GM19351 (cell line): Measurements from ENCODE around the gene JAZF1.

Source experiments
- ATAC-seq: cut with Tn5 transposase; IDR thresholded peaks from one replicate; pipeline ENCODE4 v1.9.1; 2021; ENCODE audit warnings: mild to moderate bottlenecking, moderate library complexity; ENCODE audit not compliant: unreplicated experiment

Gene JAZF1

DNA sequence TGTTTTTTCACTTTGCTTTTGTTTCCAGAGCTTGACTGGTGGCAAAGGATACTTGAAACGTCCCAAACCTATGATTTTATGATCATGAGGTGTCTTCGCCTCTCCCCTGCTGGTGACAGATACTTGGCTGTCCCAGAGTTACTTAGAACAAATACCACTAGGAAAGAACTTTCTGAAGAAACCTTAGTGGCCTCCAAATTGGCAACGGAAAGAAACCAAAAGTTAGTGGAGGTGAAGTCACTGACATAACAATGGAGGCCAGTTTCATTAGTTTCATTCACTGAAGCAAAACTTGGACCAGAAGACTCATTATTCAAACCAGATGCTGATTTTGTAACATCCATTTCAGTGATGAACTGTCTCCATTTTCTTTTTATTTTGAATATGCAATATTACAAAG is 68.6 kb downstream of the JAZF1 start:
- ATAC-seq, result no peak

DNA sequence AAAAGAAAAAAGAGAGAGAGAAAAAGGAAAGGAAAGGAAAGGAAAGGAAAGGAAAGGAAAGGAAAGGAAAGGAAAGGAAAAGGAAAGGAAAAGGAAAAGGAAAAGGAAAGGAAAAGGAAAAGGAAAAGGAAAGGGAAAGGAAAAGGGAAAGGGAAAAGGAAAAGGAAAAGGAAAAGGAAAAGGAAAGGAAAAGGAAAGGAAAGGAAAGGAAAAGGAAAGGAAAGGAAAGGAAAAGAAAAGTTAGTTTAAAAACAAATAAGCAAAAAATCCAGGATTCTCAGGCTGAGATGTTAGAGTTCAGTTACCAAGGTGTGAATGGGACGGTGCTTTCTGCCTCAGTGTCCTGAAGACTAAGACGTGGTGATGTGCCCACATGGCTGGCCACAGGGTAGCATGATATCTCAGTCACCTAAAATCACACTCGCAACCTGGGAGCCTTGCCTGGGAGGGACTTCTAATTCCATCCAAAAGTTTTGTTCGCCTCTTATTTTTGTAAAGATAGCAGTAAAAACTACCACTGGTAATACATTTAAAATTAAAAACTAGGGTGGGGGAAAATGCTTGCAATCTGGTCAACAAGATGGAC is 70.1 kb downstream of the JAZF1 start:
- ATAC-seq, result no peak

GRCh38 chr7:28108747-28109146 is 71.8 kb downstream of the JAZF1 start:
- ATAC-seq, result no peak

DNA sequence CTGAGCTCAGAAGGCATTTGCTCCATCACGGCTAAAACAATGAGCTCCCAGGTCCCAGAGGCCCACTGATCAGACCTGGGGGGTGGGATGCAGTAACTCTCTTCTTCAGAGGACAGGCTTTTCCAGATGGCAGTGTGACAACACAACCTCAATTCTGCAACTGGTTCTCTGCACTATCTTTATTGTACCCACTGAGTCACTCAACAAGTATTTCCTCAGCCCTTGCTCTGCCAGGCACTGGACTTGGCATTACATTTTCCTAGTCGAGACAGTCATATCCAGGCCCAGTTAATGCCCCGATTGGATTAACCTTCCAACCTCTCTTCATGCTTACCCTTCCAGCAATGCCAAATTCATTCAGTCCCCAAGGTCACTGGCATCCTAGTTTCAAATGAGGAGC is 72.6 kb downstream of the JAZF1 start:
- ATAC-seq, result no peak

DNA sequence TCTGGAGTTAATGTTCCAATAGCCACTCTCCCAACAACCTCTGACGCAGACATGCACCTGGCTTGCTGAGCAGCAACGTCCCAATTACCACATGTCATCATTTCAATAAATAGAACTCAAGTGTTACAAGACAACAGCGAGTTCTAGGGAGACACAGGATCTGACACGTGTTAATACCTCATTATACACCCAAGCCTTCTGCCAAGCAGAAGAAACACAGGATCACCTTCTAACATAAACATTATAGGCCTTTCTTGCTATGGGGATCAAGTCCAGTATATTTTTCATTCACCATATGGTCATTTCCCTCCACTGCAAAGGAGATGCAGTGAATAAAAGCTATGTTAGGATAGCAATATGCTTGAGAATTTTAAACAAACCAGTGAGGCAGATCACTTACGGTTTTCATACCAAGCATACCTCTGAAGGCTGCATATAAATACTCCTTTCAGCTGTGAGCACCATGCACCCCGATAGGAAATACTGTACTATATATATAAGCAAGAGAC is 74.2 kb downstream of the JAZF1 start:
- no peak for ATAC-seq

GRCh38 chr7:28105234-28105633 is 75.4 kb downstream of the JAZF1 start:
- no peak for ATAC-seq

DNA sequence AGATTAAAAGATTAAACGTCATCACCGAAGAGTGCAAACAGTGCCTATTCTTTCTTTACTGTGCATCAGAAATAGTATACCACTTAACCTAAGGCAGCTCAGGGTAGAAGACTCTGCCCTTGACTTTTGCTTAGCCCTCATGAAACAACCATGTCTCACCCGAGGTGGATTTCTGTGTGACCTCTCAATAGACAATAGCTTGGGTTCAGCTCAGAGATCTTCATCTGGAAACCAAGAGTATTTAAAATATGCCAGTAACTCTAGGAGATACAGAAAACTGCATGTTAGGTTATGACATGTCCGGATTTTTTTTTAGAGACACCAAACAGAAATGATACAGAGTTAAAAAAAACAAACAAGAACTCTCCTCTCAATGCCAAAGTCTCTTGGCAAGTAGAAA is 75.8 kb downstream of the JAZF1 start:
- no peak for ATAC-seq

- ATAC-seq, result no peak
Observed at GRCh38 chr7:28104041-28104541, 76.5 kb downstream of the JAZF1 start.

GRCh38 chr7:28102797-28103196 is 77.8 kb downstream of the JAZF1 start:
- ATAC-seq, result no peak

DNA sequence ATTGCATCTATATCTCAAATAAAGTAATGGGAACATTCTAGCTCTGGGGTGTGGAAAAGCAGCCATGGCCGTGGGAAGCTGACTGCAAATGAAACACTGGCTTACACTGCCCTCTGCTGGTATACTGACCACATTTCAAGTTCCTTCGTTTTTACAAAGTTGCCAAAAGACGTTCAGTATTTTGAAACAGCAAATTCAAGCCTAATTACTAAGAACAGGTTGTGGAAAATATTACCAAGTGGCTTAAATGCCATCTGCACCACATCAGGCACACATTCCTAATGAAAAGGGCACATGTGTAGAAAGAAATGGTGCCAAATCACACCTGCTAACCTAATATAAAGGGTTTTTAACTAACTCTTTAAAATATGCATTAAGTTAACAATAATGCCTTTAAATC is 83.9 kb downstream of the JAZF1 start:
- no peak for ATAC-seq

- no peak for ATAC-seq
Observed at GRCh38 chr7:28095231-28095630, 85.4 kb downstream of the JAZF1 start.

DNA sequence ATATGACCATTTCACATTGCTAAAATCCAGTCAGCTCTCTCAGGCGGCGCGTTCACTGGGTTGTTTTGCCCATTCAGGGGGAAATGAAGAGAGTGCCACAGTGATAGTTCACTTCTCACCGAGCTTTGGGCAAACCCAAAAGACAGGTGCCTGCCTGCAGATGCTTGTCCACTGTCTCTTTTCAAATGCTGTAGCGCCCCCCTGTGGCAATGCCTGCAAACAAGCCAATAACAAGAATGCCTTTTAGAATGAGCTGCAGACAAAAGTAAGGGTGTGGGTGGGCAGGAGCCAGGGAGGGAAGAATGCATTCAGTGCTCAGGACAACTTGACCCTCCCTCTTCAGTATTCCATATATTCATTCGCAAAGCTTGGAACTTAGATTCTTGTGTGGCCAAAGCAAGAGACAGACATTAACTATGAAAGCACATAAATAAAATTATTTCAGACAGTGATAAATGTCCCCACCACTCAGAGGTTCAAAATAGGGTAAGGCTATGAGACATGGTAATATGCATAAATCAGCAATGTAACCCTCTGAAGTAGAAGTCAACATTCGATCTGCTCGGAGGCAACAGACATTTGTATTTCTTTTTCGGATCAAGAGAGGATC is 86.9 kb downstream of the JAZF1 start:
- ATAC-seq, result no peak

DNA sequence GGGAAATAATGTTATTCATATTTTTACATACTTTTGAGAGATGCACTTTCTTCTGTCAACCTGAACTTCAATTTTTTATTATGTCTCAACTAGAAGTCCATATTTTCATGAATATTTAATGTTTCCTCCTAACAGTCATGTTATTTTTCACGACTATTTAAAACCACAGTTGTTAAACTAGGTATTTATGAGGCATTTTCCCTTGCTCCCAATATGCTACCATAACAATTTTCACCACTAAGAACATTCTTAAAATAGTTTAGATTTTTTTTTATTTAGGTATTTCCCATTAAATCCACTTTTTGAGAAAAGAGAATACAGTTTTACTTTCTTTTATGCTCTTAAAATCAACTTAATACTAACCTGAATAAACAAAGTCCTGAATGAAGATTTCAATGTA is 89.4 kb downstream of the JAZF1 start:
- no peak for ATAC-seq

GRCh38 chr7:28088901-28089714 is 91.5 kb downstream of the JAZF1 start:
- ATAC-seq, result no peak

DNA sequence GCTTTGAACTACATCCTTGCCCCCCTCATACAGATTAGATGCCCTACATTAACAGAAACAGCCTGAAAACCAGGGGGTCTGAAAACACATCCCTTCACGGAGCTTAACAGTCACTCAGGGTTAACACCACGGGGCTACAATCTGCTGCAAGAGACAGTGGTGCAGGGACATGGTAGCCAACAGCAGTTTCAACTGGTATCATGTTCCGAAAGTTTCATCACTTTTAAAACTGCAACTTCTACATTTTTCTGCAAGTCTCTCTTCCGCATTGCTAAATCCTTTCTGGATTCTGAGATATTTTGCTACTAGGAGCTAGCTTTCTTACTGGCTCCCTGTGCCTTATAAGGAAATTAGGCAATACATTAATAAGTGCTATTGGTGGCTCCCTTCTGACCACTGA is 92.6 kb downstream of the JAZF1 start:
- ATAC-seq, result no peak

GRCh38 chr7:28086198-28086597 is 94.4 kb downstream of the JAZF1 start:
- no peak for ATAC-seq

GRCh38 chr7:28083998-28084985 is 96.3 kb downstream of the JAZF1 start:
- ATAC-seq, result no peak

DNA sequence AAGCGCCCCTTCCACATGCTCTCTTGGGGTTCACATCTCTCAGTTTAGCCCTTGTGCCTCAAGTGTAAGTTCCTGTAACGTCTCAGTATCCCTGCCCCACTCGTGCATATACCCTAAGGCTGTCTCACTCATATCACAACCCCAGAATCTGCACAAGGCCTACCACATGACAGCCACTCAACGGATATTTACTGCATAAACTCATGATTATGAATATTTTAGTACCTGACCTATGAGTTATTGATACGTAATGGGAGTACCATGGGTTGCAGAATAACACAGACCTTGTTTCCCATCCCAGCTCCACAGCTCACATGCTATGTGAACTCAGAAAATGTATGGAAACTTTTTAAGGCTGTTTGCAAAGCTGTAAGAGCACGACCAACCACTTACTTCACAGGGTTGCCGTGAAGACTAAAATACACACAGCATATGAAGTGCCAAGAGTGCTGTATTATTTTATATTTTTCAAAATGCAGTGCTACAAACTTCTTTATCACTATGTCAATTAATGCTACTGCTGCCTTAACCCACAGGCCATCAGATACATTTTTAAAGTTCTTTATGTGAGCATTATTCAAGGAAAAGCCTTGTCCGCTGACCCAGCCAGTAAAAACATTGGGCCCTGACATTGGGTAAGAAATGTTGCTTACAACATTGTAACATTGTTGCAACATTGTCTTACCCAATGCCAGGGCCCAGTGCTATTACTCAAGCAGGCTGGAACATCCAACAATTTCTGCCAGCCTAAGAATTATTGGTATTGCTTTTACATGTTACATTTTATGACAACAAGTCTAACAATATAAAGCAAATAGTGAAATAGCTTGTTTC is 97.2 kb downstream of the JAZF1 start:
- ATAC-seq, result no peak

DNA sequence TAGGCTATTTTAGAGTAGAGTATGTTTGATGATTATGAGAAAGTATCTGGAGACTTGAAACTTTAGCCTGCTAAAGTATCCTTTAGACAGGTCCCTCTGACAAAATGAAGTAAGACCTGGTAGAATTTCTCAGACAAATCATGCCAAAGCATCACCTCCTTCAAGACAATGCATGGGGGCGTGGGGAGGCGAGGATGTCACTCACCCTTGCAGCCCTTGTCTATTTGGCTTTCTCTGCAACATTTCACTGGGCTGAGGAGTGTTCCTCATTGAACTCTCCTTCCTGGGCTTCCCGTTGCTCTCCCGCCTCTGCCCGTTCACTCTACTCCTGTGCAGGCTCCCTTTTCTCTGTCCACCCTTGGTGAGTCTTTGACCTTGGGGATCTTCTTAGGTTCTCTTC is 98.5 kb downstream of the JAZF1 start:
- no peak for ATAC-seq

GRCh38 chr7:28081016-28081415 is 99.6 kb downstream of the JAZF1 start:
- no peak for ATAC-seq
